Tibial nerve (tissue), 4 donors: ENCODE results near the gene SMAD3. TPM values are rescaled to one million over a fixed set of nuclear protein-coding genes. Genes with fewer than 3 reads are reported as not detected.

Source experiments
- DNase-seq, 2 donors: peaks; one replicate each; pipeline ENCODE4 v3.0.0-alpha.2; 2019; ENCODE audit warnings: low spot score in 2 of 2
- H3K27ac ChIP-seq, 4 donors: fragments of 200-600 bp; sonication (generic) in 3 of 4; one replicate each; pipeline ENCODE4 v1.5.1; 2017 to 2019; ENCODE audit warnings: mild to moderate bottlenecking in 1 of 4
- H3K27me3 ChIP-seq, 2 donors: fragments of 200-600 bp; sonication (generic) in 1 of 2; one replicate each; pipeline versions ENCODE4 v1.5.1 to v1.6.0; 2017 to 2019
- H3K36me3 ChIP-seq, 3 donors: fragments of 200-600 bp; sonication (generic); one replicate each; pipeline ENCODE4 v1.5.1; 2018 to 2019
- H3K4me1 ChIP-seq, 4 donors: fragments of 200-600 bp; sonication (generic) in 3 of 4; one replicate each; pipeline ENCODE4 v1.5.1; 2017 to 2019
- H3K4me3 ChIP-seq, 4 donors: fragments of 200-600 bp; sonication (generic) in 3 of 4; one replicate each; pipeline ENCODE4 v1.5.1; 2017 to 2019; ENCODE audit warnings: mild to moderate bottlenecking in 1 of 4, moderate library complexity in 1 of 4
- H3K9me3 ChIP-seq, 4 donors: fragments of 200-600 bp; sonication (generic) in 3 of 4; one replicate each; pipeline ENCODE4 v1.5.1; 2017 to 2019
- CTCF ChIP-seq, 5 experiments: fragments of 200-600 bp in 3 of 5; fragments of 450-650 bp in 2 of 5; sonication (generic) in 3 of 5; IDR thresholded peaks; one replicate each; pipeline ENCODE4 v1.5.1; 2016 to 2019; ENCODE audit warnings: antibody characterized with exemption in 5 of 5, mild to moderate bottlenecking in 3 of 5, moderate library complexity in 2 of 5
- EP300 ChIP-seq, 2 donors: sonication (generic); formaldehyde crosslinking; IDR thresholded peaks; one replicate each; pipeline ENCODE4 v1.6.1; 2017; ENCODE audit warnings: antibody characterized with exemption in 2 of 2, mild to moderate bottlenecking in 1 of 2
- POLR2A ChIP-seq, 2 donors: fragments of 450-650 bp; IDR thresholded peaks; one replicate each; pipeline ENCODE4 v1.6.1; 2017; ENCODE audit warnings: antibody characterized with exemption in 2 of 2, mild to moderate bottlenecking in 2 of 2, moderate library complexity in 2 of 2
- WGBS, 2 donors: methylation state at CpG; one replicate each; pipeline ENCODE4 v1.1.5; 2018; 5-methylcytosine and 5-hydroxymethylcytosine counted together
- total RNA-seq, 4 donors: library from RNA; depleted of rRNA; stranded (reverse); fragments of >200 nt; gene quantifications; one replicate each; pipeline ENCODE4 v1.1.0, GENCODE V29; 2016

Gene SMAD3
- total RNA-seq, 4 donors from 2014 or later = 36.3 to 68.6 (median 44.1) TPM

GRCh38 chr15:67090297-67091070 is 25.1 kb downstream of the SMAD3 start:
- Histone ChIP-seq H3K27ac (peak overlapping the region in 2 of 4 donors; percentile 27 to 53), H3K4me3 (no peak overlapping the region), H3K27me3 (no peaks in the 10 kb centered on the region), H3K36me3 (peaks cover 0 to 20% (median 0%) of the 10 kb centered on the region in 3 donors), H3K4me1 (peaks cover 0 to 81% (median 52%) of the 10 kb centered on the region in 4 donors), H3K9me3 (no peaks in the 10 kb centered on the region)
- TF ChIP-seq EP300 (IDR thresholded peaks at IDR 0.05) (no peak), POLR2A (IDR thresholded peaks at IDR 0.05) (no peak), CTCF (IDR thresholded peaks at IDR 0.05) (no peak)
- DNase-seq = no peak
- WGBS, 2 donors = 74 to 78% methylated on average over 7 of the region's 7 CpGs

DNA sequence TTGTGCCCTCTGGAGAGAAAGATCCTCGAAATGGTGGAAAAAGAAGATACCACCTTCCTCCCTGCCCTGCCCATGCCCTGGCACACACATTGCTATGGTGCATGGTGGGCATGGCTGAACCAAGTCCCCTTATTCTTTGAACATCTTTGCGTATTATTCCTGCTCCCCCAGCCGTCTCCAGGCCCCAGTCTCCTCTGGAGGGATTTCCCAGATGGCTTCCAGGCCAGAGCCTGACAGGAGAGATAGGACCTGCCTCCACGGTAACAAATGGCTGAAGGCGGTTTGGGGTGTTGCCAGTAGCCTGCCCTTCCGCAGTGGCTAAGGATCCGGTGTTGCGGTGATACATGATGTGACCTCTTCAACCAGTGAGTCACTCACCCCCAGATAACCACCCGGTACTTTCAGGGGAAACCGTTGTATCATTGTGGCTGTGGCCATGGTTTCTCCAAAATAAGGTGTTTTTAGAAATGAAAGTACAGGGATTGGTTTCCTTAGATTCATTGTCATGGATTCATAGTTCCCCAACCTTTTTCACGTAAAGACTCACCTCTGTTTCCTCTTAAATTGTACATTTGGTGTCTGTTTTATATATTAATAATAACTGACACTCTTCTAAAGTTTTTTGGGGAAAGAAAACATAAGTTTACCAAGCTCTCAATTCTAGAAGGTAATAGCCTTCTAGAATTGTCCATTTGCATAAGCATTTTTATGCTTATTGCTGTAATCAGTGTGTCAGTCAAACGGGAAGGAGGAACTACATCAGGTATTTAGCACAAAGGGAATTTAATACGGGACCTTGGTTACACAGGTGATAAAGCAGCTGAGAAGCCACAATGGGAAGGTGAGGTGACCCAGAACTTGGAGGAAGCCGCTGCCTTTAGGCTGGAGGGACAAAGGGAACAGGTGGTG is 25.9 kb downstream of the SMAD3 start:
- no peak for DNase-seq
- no peak for TF ChIP-seq CTCF (IDR thresholded peaks at IDR 0.05)
- peak in 1 of 2 donors; percentile 48 for TF ChIP-seq EP300 (IDR thresholded peaks at IDR 0.05)
- H3K36me3 ChIP-seq = peaks cover 0 to 20% (median 0%) of the 10 kb centered on the region in 3 donors
- H3K9me3 ChIP-seq = no peaks in the 10 kb centered on the region
- no peaks in the 10 kb centered on the region for H3K27me3 ChIP-seq
- H3K4me1 ChIP-seq = peaks cover 0 to 76% (median 44%) of the 10 kb centered on the region in 4 donors
- 77% methylated on average over 14 of the region's 14 CpGs for WGBS, 2 donors
- H3K4me3 ChIP-seq = no peak overlapping the region
- H3K27ac ChIP-seq = peak overlapping the region in 2 of 4 donors; percentile 27 to 53

- H3K36me3 ChIP-seq = peaks cover 0 to 20% (median 0%) of the 10 kb centered on the region in 3 donors
- no peak for DNase-seq
- peaks cover 0 to 74% (median 42%) of the 10 kb centered on the region in 4 donors for H3K4me1 ChIP-seq
- no peak overlapping the region for H3K4me3 ChIP-seq
- no peaks in the 10 kb centered on the region for H3K9me3 ChIP-seq
- 66 to 73% methylated on average over 7 of the region's 7 CpGs for WGBS, 2 donors
- TF ChIP-seq CTCF (IDR thresholded peaks at IDR 0.05) (no peak), EP300 (IDR thresholded peaks at IDR 0.05) (no peak), POLR2A (IDR thresholded peaks at IDR 0.05) (no peak)
- no peaks in the 10 kb centered on the region for H3K27me3 ChIP-seq
- peak overlapping the region in 2 of 4 donors; percentile 27 to 34 for H3K27ac ChIP-seq
Measured at GRCh38 chr15:67091980-67092677, 26.7 kb downstream of the SMAD3 start.

DNA sequence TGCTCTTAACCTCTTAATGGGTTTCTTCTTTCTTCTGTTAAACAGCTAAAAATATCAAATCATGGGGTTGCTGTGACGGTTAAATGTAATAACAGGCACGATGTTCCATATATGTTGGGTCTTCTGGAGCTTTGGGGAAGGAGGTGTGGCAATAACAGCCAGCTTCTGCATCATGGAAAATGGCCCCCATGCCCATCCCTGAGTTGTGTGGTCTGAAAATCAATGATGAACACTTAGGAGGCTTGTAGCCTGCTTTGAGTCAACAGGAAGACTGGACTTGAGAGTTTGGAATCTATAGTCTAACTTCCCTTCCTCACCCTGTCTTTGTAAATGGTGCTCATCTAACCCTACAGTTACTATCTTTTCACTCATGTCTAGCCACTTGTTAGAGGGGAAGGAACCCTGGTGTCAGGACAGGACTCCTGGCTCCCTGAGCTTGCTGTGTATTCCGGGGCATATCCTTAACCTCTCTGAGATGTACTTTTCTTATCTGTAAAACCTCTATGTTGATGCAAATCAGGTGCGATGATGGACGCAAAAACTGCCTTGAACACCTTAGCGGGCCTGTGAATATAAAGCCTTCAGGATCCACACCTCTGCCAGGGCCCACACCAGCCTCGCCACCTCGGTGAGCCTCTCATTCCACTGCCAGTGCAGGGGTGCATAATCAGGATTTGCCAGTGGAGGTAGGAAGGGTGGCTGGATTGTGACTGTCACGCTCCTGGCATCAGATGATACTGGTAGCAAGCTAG is 27.5 kb downstream of the SMAD3 start:
- no peak for DNase-seq
- H3K36me3 ChIP-seq = peaks cover 0 to 20% (median 0%) of the 10 kb centered on the region in 3 donors
- H3K9me3 ChIP-seq = no peaks in the 10 kb centered on the region
- TF ChIP-seq POLR2A (IDR thresholded peaks at IDR 0.05) = no peak
- no peak for TF ChIP-seq EP300 (IDR thresholded peaks at IDR 0.05)
- no peak for TF ChIP-seq CTCF (IDR thresholded peaks at IDR 0.05)
- no peak overlapping the region for H3K27ac ChIP-seq
- peaks cover 0 to 73% (median 46%) of the 10 kb centered on the region in 4 donors for H3K4me1 ChIP-seq
- H3K4me3 ChIP-seq = no peak overlapping the region
- 92 to 93% methylated on average over 9 of the region's 9 CpGs for WGBS, 2 donors
- no peaks in the 10 kb centered on the region for H3K27me3 ChIP-seq
